H1 (cell line): ENCODE data around the gene TRIM58. TPM values are rescaled to one million over a fixed set of nuclear protein-coding genes. Genes with fewer than 3 reads are reported as not detected.

Source experiments
- CTCF ChIA-PET: fragments of 300-600 bp; sonication (Branson Sonifier 250); formaldehyde crosslinking; loops from one replicate; lab custom pipeline; 2021; ENCODE audit not compliant: partially characterized antibody; lab: Charles Lee
- POLR2A ChIA-PET: fragments of 300-600 bp; sonication (Branson Sonifier 250); formaldehyde crosslinking; loops from one replicate; lab custom pipeline; 2021; ENCODE audit warnings: inconsistent platforms; ENCODE audit not compliant: partially characterized antibody; lab: Charles Lee
- DNase-seq, 2 experiments: peaks; one replicate each; pipeline versions ENCODE4 v3.0.0 to v3.0.0-alpha.2; 2010 to 2022; ENCODE audit warnings: low spot score in 2 of 2, low read depth in 1 of 2, mixed read lengths in 1 of 2
- FAIRE-seq: peaks from 2 replicates; lab custom pipeline; 2011; peaks lifted over from hg19 to GRCh38; lab: Jason Lieb, UNC
- H2AFZ ChIP-seq: 2 replicates; pipeline ENCODE4 v1.8.1; 2012; ENCODE audit warnings: low read length, inconsistent platforms
- H2AK5ac ChIP-seq: 2 replicates; pipeline ENCODE4 v1.6.1; 2013; ENCODE audit warnings: low read depth, low read length
- H2BK120ac ChIP-seq: replicated peaks from 2 replicates; pipeline ENCODE3; 2013; ENCODE audit warnings: low read depth, low read length, inconsistent platforms
- H2BK12ac ChIP-seq: 2 replicates; pipeline ENCODE4 v1.6.1; 2013; ENCODE audit warnings: low read depth, low read length
- H2BK15ac ChIP-seq: 2 replicates; pipeline ENCODE4 v1.6.1; 2013; ENCODE audit warnings: low read length
- H2BK20ac ChIP-seq: 2 replicates; pipeline ENCODE4 v1.6.1; 2013; ENCODE audit warnings: low read length
- H2BK5ac ChIP-seq: 2 replicates; pipeline ENCODE4 v1.6.1; 2013; ENCODE audit warnings: low read depth, low read length
- H3K14ac ChIP-seq: 2 replicates; pipeline ENCODE4 v1.6.1; 2013; ENCODE audit warnings: inconsistent platforms; ENCODE audit not compliant: insufficient read length
- H3K18ac ChIP-seq: 2 replicates; pipeline ENCODE4 v1.6.1; 2013; ENCODE audit warnings: low read length; ENCODE audit errors: extremely low read depth
- H3K23ac ChIP-seq: 2 replicates; pipeline ENCODE4 v1.6.1; 2013; ENCODE audit warnings: inconsistent platforms; ENCODE audit not compliant: insufficient read length
- H3K23me2 ChIP-seq: 2 replicates; pipeline ENCODE4 v1.6.1; 2013; ENCODE audit warnings: low read depth, low read length
- H3K27ac ChIP-seq: 2 replicates; pipeline ENCODE4 v1.6.1; 2011; ENCODE audit warnings: low read depth, low read length, inconsistent platforms
- H3K27me3 ChIP-seq, 4 experiments: replicated peaks in 1 of 4; 1 replicate in 1 of 4; 2 replicates in 3 of 4; pipeline versions ENCODE4 v1.6.1 to v1.8.1; 2011 to 2013; ENCODE audit warnings: low read length in 3 of 4, mild to moderate bottlenecking in 3 of 4, inconsistent platforms in 2 of 4, mixed read lengths in 2 of 4, moderate library complexity in 1 of 4; ENCODE audit not compliant: control insufficient read depth in 3 of 4, insufficient read depth in 3 of 4; ENCODE audit errors: extremely low read depth in 1 of 4
- H3K36me3 ChIP-seq, 4 experiments: 2 replicates each; pipeline versions ENCODE4 v1.6.1 to v1.8.1; 2011 to 2013; ENCODE audit warnings: mild to moderate bottlenecking in 4 of 4, low read length in 3 of 4, moderate library complexity in 2 of 4, control low read depth in 1 of 4, inconsistent platforms in 1 of 4; ENCODE audit not compliant: insufficient read depth in 4 of 4, control insufficient read depth in 2 of 4
- H3K4ac ChIP-seq: replicated peaks from 2 replicates; pipeline ENCODE3; 2013; ENCODE audit warnings: low read length, low read depth, mixed read lengths, inconsistent platforms; ENCODE audit not compliant: insufficient read length
- H3K4me1 ChIP-seq, 4 experiments: replicated peaks in 1 of 4; 1 replicate in 1 of 4; 2 replicates in 3 of 4; pipeline versions ENCODE4 v1.6.1 to v1.8.1; 2011 to 2013; ENCODE audit warnings: low read length in 3 of 4, inconsistent platforms in 2 of 4, mixed read lengths in 1 of 4; ENCODE audit not compliant: insufficient read depth in 4 of 4, control insufficient read depth in 3 of 4
- H3K4me2 ChIP-seq, 2 experiments: 2 replicates each; pipeline versions ENCODE4 v1.6.1 to v1.8.1; 2011 to 2013; ENCODE audit warnings: low read depth in 2 of 2, low read length in 2 of 2, control low read depth in 1 of 2, inconsistent platforms in 1 of 2, mild to moderate bottlenecking in 1 of 2; ENCODE audit not compliant: insufficient read depth in 1 of 2
- H3K4me3 ChIP-seq, 4 experiments: fragments of 200-600, 300-600 bp in 1 of 4; sonication (generic), shearing (Covaris generic), sonication (Bioruptor Twin) in 1 of 4; 2 replicates each; pipeline versions ENCODE4 v1.5.1 to v1.8.1; 2011 to 2016; ENCODE audit warnings: low read length in 4 of 4, low read depth in 3 of 4, control low read depth in 2 of 4, inconsistent platforms in 2 of 4, mild to moderate bottlenecking in 2 of 4, mixed read lengths in 1 of 4, moderate library complexity in 1 of 4; ENCODE audit not compliant: insufficient read depth in 2 of 4; ENCODE audit errors: extremely low read depth in 1 of 4
- H3K56ac ChIP-seq: replicated peaks from 2 replicates; pipeline ENCODE3; 2013; ENCODE audit warnings: low read depth, mild to moderate bottlenecking, mixed read lengths, low read length, inconsistent platforms; ENCODE audit not compliant: insufficient read length
- H3K79me1 ChIP-seq: 2 replicates; pipeline ENCODE4 v1.6.1; 2013; ENCODE audit warnings: low read depth, low read length, control low read depth
- H3K79me2 ChIP-seq, 2 experiments: 2 replicates each; pipeline versions ENCODE4 v1.6.1 to v1.8.1; 2012 to 2013; ENCODE audit warnings: low read length in 2 of 2, mild to moderate bottlenecking in 2 of 2, inconsistent platforms in 1 of 2; ENCODE audit not compliant: insufficient read depth in 2 of 2, control insufficient read depth in 1 of 2
- H3K9ac ChIP-seq, 4 experiments: replicated peaks in 1 of 4; 1 replicate in 1 of 4; 2 replicates in 3 of 4; pipeline versions ENCODE4 v1.6.1 to v1.8.1; 2011 to 2013; ENCODE audit warnings: low read depth in 3 of 4, low read length in 3 of 4, control low read depth in 2 of 4, mild to moderate bottlenecking in 2 of 4, moderate library complexity in 2 of 4, inconsistent platforms in 1 of 4; ENCODE audit errors: extremely low read depth in 1 of 4
- H3K9me3 ChIP-seq, 2 experiments: 2 replicates each; pipeline versions ENCODE4 v1.6.1 to v1.8.1; 2012 to 2013; ENCODE audit warnings: mild to moderate bottlenecking in 2 of 2, moderate library complexity in 2 of 2, control low read depth in 1 of 2, inconsistent platforms in 1 of 2, low read depth in 1 of 2, low read length in 1 of 2, mixed read lengths in 1 of 2; ENCODE audit not compliant: insufficient read depth in 2 of 2
- H4K20me1 ChIP-seq, 2 experiments: replicated peaks in 1 of 2; 2 replicates each; pipeline versions ENCODE3 to v1.8.1; 2011 to 2013; ENCODE audit warnings: inconsistent platforms in 2 of 2, low read length in 2 of 2, mild to moderate bottlenecking in 1 of 2; ENCODE audit not compliant: insufficient read depth in 2 of 2, control insufficient read depth in 1 of 2
- H4K5ac ChIP-seq: 2 replicates; pipeline ENCODE4 v1.6.1; 2013; ENCODE audit warnings: low read length, low read depth, mixed read lengths, inconsistent platforms; ENCODE audit not compliant: insufficient read length
- H4K8ac ChIP-seq: 2 replicates; pipeline ENCODE4 v1.8.0; 2013; ENCODE audit warnings: mild to moderate bottlenecking, moderate library complexity, low read length, inconsistent platforms; ENCODE audit not compliant: insufficient read depth; ENCODE audit errors: extremely low read depth
- H4K91ac ChIP-seq: replicated peaks from 2 replicates; pipeline ENCODE3; 2013; ENCODE audit warnings: low read length, mixed read lengths, inconsistent platforms; ENCODE audit not compliant: insufficient read length
- TAF7 ChIP-seq: optimal IDR thresholded peaks from 2 replicates; pipeline ENCODE3; 2011; ENCODE audit warnings: low read depth, mild to moderate bottlenecking, inconsistent platforms, low read length, moderate library complexity, borderline replicate concordance
- TCF12 ChIP-seq: IDR thresholded peaks from 2 replicates; pipeline ENCODE4 v1.6.1; 2011; ENCODE audit warnings: low read depth, mild to moderate bottlenecking, low read length
- TEAD4 ChIP-seq: IDR thresholded peaks from 2 replicates; pipeline ENCODE4 v1.6.1; 2012; ENCODE audit warnings: low read depth, low read length, inconsistent platforms, mixed read lengths
- WGBS, 2 experiments: shearing (Covaris generic) in 1 of 2; methylation state at CpG; one replicate each; pipeline versions ENCODE4 v1.1.6 to v1.1.7; 2013 to 2015; ENCODE audit warnings: low lambda C conversion rate in 2 of 2, mixed read lengths in 2 of 2, inconsistent platforms in 1 of 2, low coverage in 1 of 2, missing lambda C conversion rate in 1 of 2; ENCODE audit not compliant: insufficient replicate concordance in 2 of 2, insufficient coverage in 1 of 2, insufficient read length in 1 of 2; ENCODE audit errors: extremely low coverage in 1 of 2, missing lambda C conversion rate in 1 of 2; 5-methylcytosine and 5-hydroxymethylcytosine counted together
- polyA plus RNA-seq, 7 experiments: library from polyadenylated mRNA; depleted of rRNA in 3 of 7; stranded (reverse) in 5 of 7; unstranded in 2 of 7; fragments of >200 nt in 5 of 7; fragments of 200-250 nt in 2 of 7; gene quantifications; 1 replicate in 5 of 7; 2 replicates in 1 of 7; 4 replicates in 1 of 7; pipeline versions ENCODE4 v1.2.1 to v1.2.3, GENCODE V29; 2011 to 2013; ENCODE audit warnings: missing spikeins in 2 of 7, mixed read lengths in 2 of 7
- total RNA-seq: library from RNA; stranded (reverse); fragmentation: NEBNext Ultra II Directional; extraction: Animal tissue kit (Norgen Biotek cat#: 25700); gene quantifications from 2 replicates; pipeline ENCODE4 v1.2.1, GENCODE V29; 2021

The TRIM58 gene
- total and polyA plus RNA-seq, 2 of the 8 experiments (the other 6 are each of a cell fraction or from before 2014, with no cell fraction given) = 2.8 TPM; not detected in 1

DNA sequence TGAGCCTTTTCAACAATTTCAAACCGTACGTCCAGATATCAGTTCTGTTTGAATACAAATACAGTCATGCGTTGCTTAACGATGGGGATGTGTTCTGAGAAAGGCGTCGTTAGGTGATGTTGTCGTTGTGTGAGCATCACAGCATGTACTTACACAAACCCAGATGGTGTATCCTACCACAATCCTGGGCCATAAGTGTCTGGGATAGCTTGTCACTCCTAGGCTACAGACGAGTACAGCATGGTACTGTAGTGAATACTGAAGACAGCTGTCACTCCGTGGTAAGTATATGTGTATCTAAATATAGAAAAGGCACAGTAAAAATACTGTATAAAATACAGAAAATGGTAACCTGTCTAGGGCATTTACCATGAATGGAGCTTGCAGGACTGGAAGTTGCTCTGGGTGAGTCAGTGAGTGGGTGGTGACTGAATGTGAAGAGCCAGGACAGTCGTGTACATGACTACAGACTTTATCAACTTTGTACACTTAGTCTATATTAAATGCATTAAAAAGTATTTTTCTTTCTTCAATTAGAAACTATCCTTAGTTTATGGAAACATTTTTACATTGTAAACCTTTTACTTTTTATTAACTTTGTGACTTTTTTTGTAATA is 27.9 kb downstream of the TRIM58 start:
- H3K79me2 ChIP-seq = no peaks in the 10 kb centered on the region
- POLR2A ChIA-PET = no interaction called here
- no peak overlapping the region for H2BK5ac ChIP-seq
- no peaks in the 10 kb centered on the region for H3K27me3 ChIP-seq
- no peaks in the 10 kb centered on the region for H3K23me2 ChIP-seq
- H4K20me1 ChIP-seq = no peaks in the 10 kb centered on the region
- no peak for TF ChIP-seq TAF7
- no peak for TF ChIP-seq TEAD4
- TF ChIP-seq TCF12 = no peak
- H3K4me2 ChIP-seq = no peak overlapping the region
- no peak overlapping the region for H3K27ac ChIP-seq
- no peak overlapping the region for H3K14ac ChIP-seq
- H3K4me3 ChIP-seq = no peak overlapping the region
- H4K5ac ChIP-seq = no peak overlapping the region
- no peak overlapping the region for H4K8ac ChIP-seq
- H3K9me3 ChIP-seq = peaks cover 38 to 44% of the 10 kb centered on the region in 2 experiments
- H2BK12ac ChIP-seq = no peak overlapping the region
- H3K23ac ChIP-seq = no peak overlapping the region
- no peak overlapping the region for H3K56ac ChIP-seq
- CTCF ChIA-PET = no interaction called here
- no peak overlapping the region for H3K4ac ChIP-seq
- no peak for DNase-seq
- no peaks in the 10 kb centered on the region for H3K4me1 ChIP-seq
- no peak overlapping the region for H4K91ac ChIP-seq
- H3K36me3 ChIP-seq = no peaks in the 10 kb centered on the region; a peak in 1 of 8 replicates
- H2BK20ac ChIP-seq = no peak overlapping the region
- peak overlapping the region; percentile 15 for H2BK120ac ChIP-seq
- no peak overlapping the region for H2AK5ac ChIP-seq
- H3K9ac ChIP-seq = no peak overlapping the region
- no peak overlapping the region for H2AFZ ChIP-seq
- no peak overlapping the region for H2BK15ac ChIP-seq
- no peaks in the 10 kb centered on the region for H3K79me1 ChIP-seq
- no peak overlapping the region for H3K18ac ChIP-seq
- WGBS, 2 experiments = 90% methylated on average over 10 of the region's 10 CpGs; no CpG with 5 or more reads in 1 of the 2 experiments
- FAIRE-seq = no peak
